Measurements from ENCODE around the gene TMEM183A. TPM values are rescaled to one million over a fixed set of nuclear protein-coding genes. Genes with fewer than 3 reads are reported as not detected.

The TMEM183A gene
- total RNA-seq = 61.5 TPM

GRCh38 chr1:203006948-203007871 lies at the start of gene TMEM183A:
TSS of gene TMEM183A (plus strand) at chr1:203007374. CDS start at chr1:203007466, 92 bp downstream.

GRCh38 chr1:202957733-202958543 lies 49.2 kb upstream of the TMEM183A start, which contains the start of gene ADIPOR1:
TSS of gene ADIPOR1 (minus strand) at chr1:202958312. CDS start at chr1:202951070, 7,242 bp downstream.

GRCh38 chr1:203026031-203026665 lies 19.0 kb downstream of the TMEM183A start, which contains the start of gene PPFIA4:
TSS of gene PPFIA4 (plus strand) at chr1:203026491. CDS start at chr1:203039009, 12,518 bp downstream.

Other genes with a start within 250 kb of the TMEM183A start
- 161 TPM for gene KDM5B, start 199.0 kb upstream of the TMEM183A start, total RNA-seq
- gene PCAT6, start 196.4 kb upstream of the TMEM183A start, total RNA-seq = not detected
- 4.8 TPM for gene RABIF, start 118.2 kb upstream of the TMEM183A start, total RNA-seq
- 24.2 TPM for gene KLHL12, start 80.1 kb upstream of the TMEM183A start, total RNA-seq
- gene ADIPOR1, start 49.1 kb upstream of the TMEM183A start, total RNA-seq = 99.1 TPM
- gene CYB5R1, start 40.1 kb upstream of the TMEM183A start, total RNA-seq = 49.0 TPM
- gene PPFIA4, start 19.1 kb downstream of the TMEM183A start, total RNA-seq = 14.0 TPM
- 32.3 TPM for gene MYOG, start 78.6 kb downstream of the TMEM183A start, total RNA-seq
- gene ADORA1, start 120.4 kb downstream of the TMEM183A start, total RNA-seq = 4.9 TPM
- gene MYBPH, start 168.5 kb downstream of the TMEM183A start, total RNA-seq = 12.0 TPM
- gene CHI3L1, start 179.3 kb downstream of the TMEM183A start, total RNA-seq = 10.3 TPM
- 1.3 TPM for gene CHIT1, start 222.3 kb downstream of the TMEM183A start, total RNA-seq

All from metanephros (tissue), 1 donor.